Caco-2 (cell line): ENCODE measurements around the gene RPAP2. TPM values are rescaled to one million over a fixed set of nuclear protein-coding genes. Genes with fewer than 3 reads are reported as not detected.

Experiments
- BruUV-seq: library from RNA; stranded (reverse); fragments of 400-500 nt; replicated peaks from 2 replicates; lab custom pipeline; 2021; lab: Mats Ljungman, UMichigan
- CTCF ChIA-PET: fragments of 300-600 bp; sonication (Branson Sonifier 250); formaldehyde crosslinking; loops from one replicate; lab custom pipeline; 2022; ENCODE audit warnings: antibody characterized with exemption; lab: Charles Lee
- POLR2A ChIA-PET: fragments of 300-600 bp; sonication (Branson Sonifier 250); formaldehyde crosslinking; loops from one replicate; lab custom pipeline; 2022; ENCODE audit warnings: antibody characterized with exemption; lab: Charles Lee
- DNase-seq, 2 experiments: peaks; one replicate each; pipeline versions ENCODE4 v3.0.0 to v3.0.0-alpha.2; 2020 to 2022
- H3K27me3 ChIP-seq: replicated peaks from 2 replicates; pipeline ENCODE4 v1.6.0; 2011; ENCODE audit warnings: low read length; ENCODE audit not compliant: control insufficient read depth, insufficient read depth
- H3K36me3 ChIP-seq: 2 replicates; pipeline ENCODE4 v1.5.1; 2011; ENCODE audit warnings: low read length; ENCODE audit not compliant: control insufficient read depth, insufficient read depth
- H3K4me1 ChIP-seq: fragments of 250-450 bp; sonication (Bioruptor Pico); 2 replicates; pipeline ENCODE4 v1.5.1; 2020; ENCODE audit warnings: mild to moderate bottlenecking
- H3K4me3 ChIP-seq: 2 replicates; pipeline ENCODE4 v1.5.1; 2011; ENCODE audit warnings: low read depth, mild to moderate bottlenecking, control low read depth, low read length
- H3K9me3 ChIP-seq: fragments of 250-450 bp; sonication (Bioruptor Pico); 2 replicates; pipeline ENCODE4 v1.5.1; 2020; ENCODE audit warnings: mild to moderate bottlenecking, moderate library complexity
- H3K27ac Mint-ChIP-seq: one replicate; pipeline ENCODE4 v1.8.0; 2022; ENCODE audit warnings: mixed read lengths; ENCODE audit not compliant: unreplicated experiment
- H3K27me3 Mint-ChIP-seq: one replicate; pipeline ENCODE4 v1.8.0; 2022; ENCODE audit warnings: mixed read lengths; ENCODE audit not compliant: insufficient read depth, unreplicated experiment
- H3K36me3 Mint-ChIP-seq: one replicate; pipeline ENCODE4 v1.8.0; 2022; ENCODE audit warnings: mild to moderate bottlenecking, mixed read lengths; ENCODE audit not compliant: insufficient read depth, unreplicated experiment
- H3K4me1 Mint-ChIP-seq: one replicate; pipeline ENCODE4 v1.8.0; 2022; ENCODE audit warnings: low read depth, mixed read lengths; ENCODE audit not compliant: unreplicated experiment
- H3K4me3 Mint-ChIP-seq: one replicate; pipeline ENCODE4 v1.8.0; 2022; ENCODE audit warnings: mild to moderate bottlenecking, moderate library complexity, mixed read lengths; ENCODE audit not compliant: unreplicated experiment
- H3K9me3 Mint-ChIP-seq: one replicate; pipeline ENCODE4 v1.8.0; 2022; ENCODE audit warnings: mixed read lengths; ENCODE audit not compliant: unreplicated experiment
- CTCF ChIP-seq, 2 experiments: fragments of 200-600 bp in 1 of 2; IDR thresholded peaks; 1 replicate in 1 of 2; 2 replicates in 1 of 2; pipeline versions ENCODE4 v1.5.1 to v1.8.0; 2011 to 2022; ENCODE audit warnings: antibody characterized with exemption in 1 of 2, control low read depth in 1 of 2, inconsistent platforms in 1 of 2, low read depth in 1 of 2, low read length in 1 of 2, mild to moderate bottlenecking in 1 of 2, moderate library complexity in 1 of 2; ENCODE audit not compliant: insufficient read depth in 1 of 2, severe bottlenecking in 1 of 2, unreplicated experiment in 1 of 2
- intact Hi-C: fragments of 100-400 bp; cut with micrococcal nuclease; formaldehyde crosslinking; loops from one replicate; pipeline ENCODE4 v1.10.0; 2022; ENCODE audit not compliant: unreplicated experiment
- total RNA-seq: library from RNA; stranded (reverse); gene quantifications from 2 replicates; pipeline ENCODE4 v1.2.3, GENCODE V29; 2022

RPAP2 gene
- total RNA-seq, 1 experiment from 2014 or later, result 16.8 TPM

GRCh38 chr1:92262516-92262915 is 36.3 kb upstream of the RPAP2 start:
- POLR2A ChIA-PET, result no interaction called here

GRCh38 chr1:92273039-92273438 is 25.8 kb upstream of the RPAP2 start:
- Mint-ChIP-seq H3K9me3 (no peaks in the 10 kb centered on the region), H3K4me3 (no peak overlapping the region), H3K27ac (no peak overlapping the region), H3K4me1 (no peaks in the 10 kb centered on the region), H3K36me3 (peaks cover 8% of the 10 kb centered on the region), H3K27me3 (no peaks in the 10 kb centered on the region)
- no peaks in the 10 kb centered on the region for H3K9me3 ChIP-seq
- no peak overlapping the region for H3K4me3 ChIP-seq
- H3K27me3 ChIP-seq, result no peaks in the 10 kb centered on the region
- no peak for DNase-seq
- intact Hi-C loops, result no loop called here
- BruUV-seq, result no TSS peak
- no peaks in the 10 kb centered on the region for H3K36me3 ChIP-seq
- no peaks in the 10 kb centered on the region for H3K4me1 ChIP-seq
- ChIA-PET POLR2A (no interaction called here), CTCF (no interaction called here)
- TF ChIP-seq CTCF (IDR thresholded peaks at IDR 0.05; ENCODE audit: insufficient read depth in 1 of 2, low read depth in 1 of 2, low read length in 1 of 2, severe bottlenecking in 1 of 2, unreplicated experiment in 1 of 2), result no peak

More at GRCh38 chr1:92262516-92262915, 36.3 kb upstream of the RPAP2 start:
- no peak for TF ChIP-seq CTCF (IDR thresholded peaks at IDR 0.05; ENCODE audit: insufficient read depth in 1 of 2, low read depth in 1 of 2, low read length in 1 of 2, severe bottlenecking in 1 of 2, unreplicated experiment in 1 of 2)
- Histone ChIP-seq H3K27me3 (no peaks in the 10 kb centered on the region), H3K9me3 (no peaks in the 10 kb centered on the region), H3K4me3 (no peak overlapping the region), H3K36me3 (no peaks in the 10 kb centered on the region), H3K4me1 (no peaks in the 10 kb centered on the region)
- intact Hi-C loops, result no loop called here
- no peaks in the 10 kb centered on the region for H3K27me3 Mint-ChIP-seq
- BruUV-seq, result no TSS peak
- no peaks in the 10 kb centered on the region for H3K4me1 Mint-ChIP-seq
- no peak for DNase-seq
- no peaks in the 10 kb centered on the region for H3K36me3 Mint-ChIP-seq
- no peak overlapping the region for H3K4me3 Mint-ChIP-seq
- CTCF ChIA-PET, result no interaction called here
- no peak overlapping the region for H3K27ac Mint-ChIP-seq
- no peaks in the 10 kb centered on the region for H3K9me3 Mint-ChIP-seq

- CTCF ChIA-PET, result no interaction called here
Observed at GRCh38 chr1:92274939-92275338, 23.9 kb upstream of the RPAP2 start.

More at GRCh38 chr1:92274939-92275338, 23.9 kb upstream of the RPAP2 start:
- Mint-ChIP-seq H3K4me1 (no peaks in the 10 kb centered on the region), H3K9me3 (no peaks in the 10 kb centered on the region), H3K4me3 (no peak overlapping the region), H3K36me3 (peaks cover 8% of the 10 kb centered on the region), H3K27ac (no peak overlapping the region), H3K27me3 (no peaks in the 10 kb centered on the region)
- POLR2A ChIA-PET, result no interaction called here
- H3K9me3 ChIP-seq, result no peaks in the 10 kb centered on the region
- H3K4me3 ChIP-seq, result no peak overlapping the region
- DNase-seq, result no peak
- no peaks in the 10 kb centered on the region for H3K36me3 ChIP-seq
- no peaks in the 10 kb centered on the region for H3K4me1 ChIP-seq
- no peak for TF ChIP-seq CTCF (IDR thresholded peaks at IDR 0.05; ENCODE audit: insufficient read depth in 1 of 2, low read depth in 1 of 2, low read length in 1 of 2, severe bottlenecking in 1 of 2, unreplicated experiment in 1 of 2)
- H3K27me3 ChIP-seq, result no peaks in the 10 kb centered on the region
- BruUV-seq, result no TSS peak
- intact Hi-C loops, result no loop called here
